Adipocyte (in vitro differentiated cells): ENCODE measurements around the gene PLOD2.

Experiments used
- DNase-seq: peaks from one replicate; pipeline ENCODE4 v3.0.0-alpha.2; 2015; ENCODE audit warnings: low read depth
- H3K27me3 ChIP-seq: replicated peaks from 2 replicates; pipeline ENCODE4 v1.7.0; 2013; ENCODE audit warnings: mild to moderate bottlenecking, low read length, moderate library complexity; ENCODE audit not compliant: control insufficient read depth, insufficient read depth
- H3K36me3 ChIP-seq: 2 replicates; pipeline ENCODE4 v1.7.0; 2013; ENCODE audit warnings: low read length, mild to moderate bottlenecking, moderate library complexity; ENCODE audit not compliant: control insufficient read depth, insufficient read depth, severe bottlenecking
- H3K4me1 ChIP-seq: 2 replicates; pipeline ENCODE4 v1.7.0; 2013; ENCODE audit warnings: mild to moderate bottlenecking, low read length, moderate library complexity; ENCODE audit not compliant: control insufficient read depth, insufficient read depth
- H3K4me3 ChIP-seq: 2 replicates; pipeline ENCODE4 v1.7.0; 2013; ENCODE audit warnings: mild to moderate bottlenecking, low read length, moderate library complexity
- H3K9ac ChIP-seq: 2 replicates; pipeline ENCODE4 v1.7.0; 2013; ENCODE audit warnings: mild to moderate bottlenecking, low read length, moderate library complexity
- H3K9me3 ChIP-seq: 2 replicates; pipeline ENCODE4 v1.7.0; 2013; ENCODE audit warnings: mild to moderate bottlenecking, low read length, moderate library complexity; ENCODE audit not compliant: control insufficient read depth

The PLOD2 gene

DNA sequence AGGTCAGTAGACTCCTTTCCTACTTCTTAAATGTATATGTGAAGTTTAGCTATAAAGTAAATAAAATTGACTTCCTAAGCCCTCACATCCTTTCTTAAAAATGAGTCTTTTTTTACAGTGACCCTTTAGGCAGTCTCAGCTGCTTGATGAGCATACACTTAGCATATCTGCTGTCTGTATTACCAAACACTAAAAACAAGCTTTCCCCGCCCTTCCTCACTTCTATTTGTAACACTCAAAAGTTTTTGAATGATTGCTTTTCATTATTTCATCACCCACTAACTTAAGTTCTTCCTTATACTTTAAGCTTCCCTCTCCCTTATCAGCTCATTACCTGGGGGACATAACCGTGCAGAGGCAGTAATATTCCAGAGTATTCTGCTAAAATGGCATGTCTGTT is 89.4 kb downstream of the PLOD2 start:
- H3K9ac ChIP-seq: peak overlapping the region; percentile 40
- H3K4me3 ChIP-seq: peak overlapping the region; percentile 32
- H3K27me3 ChIP-seq: no peaks in the 10 kb centered on the region
- DNase-seq: no peak
- H3K36me3 ChIP-seq: peaks cover 37% of the 10 kb centered on the region
- H3K9me3 ChIP-seq: no peaks in the 10 kb centered on the region
- H3K4me1 ChIP-seq: peaks cover 40% of the 10 kb centered on the region

DNA sequence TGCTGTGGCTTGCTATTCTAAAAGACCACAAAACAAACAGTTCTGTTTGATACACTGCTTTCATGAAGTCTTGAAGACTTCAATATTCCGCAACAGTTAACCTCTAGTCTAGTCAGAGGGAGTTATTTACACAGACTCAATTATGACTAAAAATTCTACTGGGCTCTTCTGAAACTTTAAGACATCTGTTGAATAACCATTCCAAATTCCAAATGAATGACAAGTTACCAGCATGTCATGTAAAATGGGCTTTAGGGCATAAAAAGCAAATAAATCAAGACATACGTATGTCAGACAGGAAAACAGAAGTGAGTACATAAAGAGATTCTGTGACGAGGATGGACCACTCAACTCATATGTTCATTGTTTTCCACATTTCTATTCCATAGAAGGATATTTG is 93.9 kb downstream of the PLOD2 start:
- no peaks in the 10 kb centered on the region for H3K27me3 ChIP-seq
- peaks cover 39% of the 10 kb centered on the region for H3K4me1 ChIP-seq
- H3K4me3 ChIP-seq: peak overlapping the region; percentile 39
- peak; percentile 80 for DNase-seq
- peak overlapping the region; percentile 50 for H3K9ac ChIP-seq
- no peaks in the 10 kb centered on the region for H3K9me3 ChIP-seq
- H3K36me3 ChIP-seq: peaks cover 28% of the 10 kb centered on the region

DNA sequence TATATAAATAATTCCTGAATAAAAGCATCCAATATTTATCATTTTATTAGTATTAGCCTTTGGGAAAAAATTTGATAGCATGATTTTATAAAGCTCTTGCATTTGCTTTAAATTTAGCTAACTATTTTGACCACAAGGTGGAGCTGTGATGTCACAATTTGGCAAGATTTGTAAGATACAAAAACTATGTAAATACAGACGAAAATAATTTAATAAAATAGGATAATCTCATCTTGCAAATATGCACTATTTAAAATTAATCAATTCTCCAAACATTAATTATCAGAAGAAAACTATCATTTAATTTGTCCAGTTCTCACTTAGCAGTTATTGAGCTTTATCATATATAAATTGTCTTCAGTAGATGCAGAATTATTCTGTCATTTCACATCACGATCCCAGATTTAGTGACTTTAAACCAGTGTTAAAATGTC is 95.4 kb downstream of the PLOD2 start:
- H3K36me3 ChIP-seq: peaks cover 20% of the 10 kb centered on the region
- no peaks in the 10 kb centered on the region for H3K27me3 ChIP-seq
- H3K9ac ChIP-seq: peak overlapping the region; percentile 49
- H3K9me3 ChIP-seq: no peaks in the 10 kb centered on the region
- no peak overlapping the region for H3K4me3 ChIP-seq
- peak; percentile 87 for DNase-seq
- H3K4me1 ChIP-seq: peaks cover 28% of the 10 kb centered on the region

DNA sequence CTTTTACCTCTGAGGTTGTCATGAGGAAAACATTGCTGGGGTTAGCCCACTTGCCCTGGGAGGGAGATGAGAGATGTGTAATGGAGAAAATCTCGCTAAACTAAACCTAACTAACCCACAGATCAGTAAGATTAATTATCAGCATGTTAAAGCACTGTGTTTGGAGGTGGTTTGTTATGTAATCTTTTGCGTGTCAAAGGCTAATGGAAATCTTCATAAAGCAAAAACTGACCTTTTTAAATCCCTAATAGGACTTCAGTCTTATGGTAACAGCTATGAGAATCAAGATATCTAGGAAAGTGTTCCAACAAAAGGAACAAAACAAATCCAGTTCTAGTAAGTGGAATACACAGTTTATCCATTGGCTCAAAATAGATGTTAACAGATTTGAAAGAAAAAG is 102.7 kb downstream of the PLOD2 start:
- no peak overlapping the region for H3K4me3 ChIP-seq
- no peaks in the 10 kb centered on the region for H3K9me3 ChIP-seq
- H3K4me1 ChIP-seq: peaks cover 14% of the 10 kb centered on the region
- H3K9ac ChIP-seq: no peak overlapping the region
- H3K36me3 ChIP-seq: peaks cover 3% of the 10 kb centered on the region
- H3K27me3 ChIP-seq: no peaks in the 10 kb centered on the region
- DNase-seq: no peak

DNA sequence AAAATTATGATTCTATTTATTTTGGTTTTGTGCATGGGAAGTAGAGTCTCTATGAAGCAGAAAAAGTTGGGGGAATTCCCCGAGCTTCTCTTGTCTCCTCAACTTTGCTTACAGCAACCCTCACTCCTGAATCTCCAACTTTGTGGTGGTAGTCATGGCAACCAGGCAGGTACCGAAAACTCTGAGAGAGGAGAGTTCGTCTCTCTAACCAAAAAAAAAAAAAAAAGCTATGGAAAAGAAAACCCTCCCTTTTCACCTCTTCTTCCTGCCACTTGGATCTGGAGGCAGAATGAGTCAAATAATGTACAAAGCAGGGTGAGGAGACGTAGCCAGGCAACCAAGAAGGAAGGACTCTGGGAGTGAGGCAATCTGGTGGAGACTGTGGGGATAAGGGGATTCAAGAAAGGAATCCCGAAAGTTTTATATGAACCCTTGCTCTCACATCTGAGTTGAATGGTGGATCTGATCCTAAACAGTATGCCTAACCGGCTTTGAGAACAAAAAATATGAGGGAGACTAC is 108.1 kb downstream of the PLOD2 start:
- Histone ChIP-seq H3K27me3 (no peaks in the 10 kb centered on the region), H3K4me1 (peaks cover 15% of the 10 kb centered on the region), H3K36me3 (no peaks in the 10 kb centered on the region), H3K4me3 (no peak overlapping the region), H3K9me3 (no peaks in the 10 kb centered on the region), H3K9ac (no peak overlapping the region)
- DNase-seq: peak; percentile 33

DNA sequence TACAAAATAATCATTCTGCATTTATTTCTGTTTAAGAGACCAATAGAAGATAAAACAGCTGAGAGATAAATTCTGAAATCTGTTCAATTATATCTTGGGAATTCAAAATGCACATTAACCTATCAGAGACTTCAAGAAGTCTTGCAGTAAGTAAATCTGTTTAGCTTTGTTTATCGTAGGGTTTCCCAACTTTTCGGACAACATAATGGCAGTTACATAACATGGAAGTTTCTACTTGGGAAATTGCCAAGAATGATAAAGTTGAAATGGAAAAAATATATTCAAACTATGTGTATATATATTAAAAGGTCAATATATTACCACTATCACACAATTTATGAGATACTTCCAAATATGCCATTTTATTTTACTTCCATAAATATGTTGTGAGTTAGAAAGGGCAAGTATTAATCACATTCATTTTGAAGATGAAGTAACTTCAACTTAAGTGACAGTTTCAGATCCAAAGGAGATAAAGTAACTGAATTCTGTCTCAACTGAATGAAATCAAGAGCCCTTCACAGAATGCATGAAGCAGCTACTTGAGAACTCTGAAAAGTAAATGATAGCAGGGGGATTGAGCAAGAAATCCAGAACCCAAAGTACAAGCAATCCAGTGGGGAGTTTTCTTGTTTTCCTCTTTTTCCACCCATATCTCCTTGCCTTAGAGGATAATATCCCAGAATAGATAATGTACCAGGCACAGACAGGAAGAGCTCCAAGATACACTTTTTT is 108.8 kb downstream of the PLOD2 start:
- Histone ChIP-seq H3K9me3 (no peaks in the 10 kb centered on the region), H3K36me3 (no peaks in the 10 kb centered on the region), H3K27me3 (no peaks in the 10 kb centered on the region), H3K4me1 (peaks cover 15% of the 10 kb centered on the region), H3K4me3 (no peak overlapping the region), H3K9ac (no peak overlapping the region)
- peak; percentile 69 for DNase-seq

DNA sequence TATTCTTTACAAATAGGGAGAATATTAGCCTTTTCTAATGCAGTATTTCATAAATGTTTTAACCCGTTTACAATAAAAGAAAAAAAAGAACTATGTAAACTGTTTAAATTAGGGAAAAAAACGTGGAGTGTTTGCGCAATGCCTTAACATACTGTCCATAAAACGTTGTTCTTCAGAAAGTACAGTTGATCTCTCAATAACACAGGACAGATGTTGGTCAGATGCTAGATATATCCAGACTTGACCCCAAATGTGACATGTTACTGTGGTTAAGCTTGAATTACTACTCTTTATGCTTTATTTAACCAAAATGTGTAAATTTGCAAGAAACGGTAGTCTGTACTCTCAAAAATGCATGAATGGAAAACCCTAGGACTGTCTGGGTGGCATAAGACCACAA is 110.3 kb downstream of the PLOD2 start:
- Histone ChIP-seq H3K9me3 (no peaks in the 10 kb centered on the region), H3K4me3 (no peak overlapping the region), H3K27me3 (no peaks in the 10 kb centered on the region), H3K9ac (no peak overlapping the region), H3K4me1 (peaks cover 11% of the 10 kb centered on the region), H3K36me3 (no peaks in the 10 kb centered on the region)
- DNase-seq: peak; percentile 89

DNA sequence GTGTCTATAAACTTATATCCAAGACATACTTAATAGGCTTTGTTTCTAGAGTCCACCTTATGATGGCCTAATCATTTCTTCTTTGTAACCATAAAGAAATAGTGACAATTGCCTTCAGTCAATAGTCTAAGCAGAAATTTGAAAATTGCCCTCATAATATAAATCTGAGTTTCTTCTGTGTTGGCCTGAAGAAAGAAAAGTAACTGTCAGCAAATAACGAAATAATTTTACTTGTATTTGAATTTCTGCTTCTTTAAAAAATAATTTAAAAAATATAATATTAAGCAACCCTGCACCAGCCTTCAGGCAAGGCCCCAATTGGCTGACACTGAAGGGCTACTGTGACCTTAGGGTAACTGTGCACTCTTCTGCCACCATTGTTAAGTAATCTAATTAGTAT is 113.5 kb downstream of the PLOD2 start:
- no peaks in the 10 kb centered on the region for H3K27me3 ChIP-seq
- no peaks in the 10 kb centered on the region for H3K36me3 ChIP-seq
- no peaks in the 10 kb centered on the region for H3K9me3 ChIP-seq
- no peak overlapping the region for H3K9ac ChIP-seq
- peaks cover 7% of the 10 kb centered on the region for H3K4me1 ChIP-seq
- H3K4me3 ChIP-seq: no peak overlapping the region
- DNase-seq: no peak

DNA sequence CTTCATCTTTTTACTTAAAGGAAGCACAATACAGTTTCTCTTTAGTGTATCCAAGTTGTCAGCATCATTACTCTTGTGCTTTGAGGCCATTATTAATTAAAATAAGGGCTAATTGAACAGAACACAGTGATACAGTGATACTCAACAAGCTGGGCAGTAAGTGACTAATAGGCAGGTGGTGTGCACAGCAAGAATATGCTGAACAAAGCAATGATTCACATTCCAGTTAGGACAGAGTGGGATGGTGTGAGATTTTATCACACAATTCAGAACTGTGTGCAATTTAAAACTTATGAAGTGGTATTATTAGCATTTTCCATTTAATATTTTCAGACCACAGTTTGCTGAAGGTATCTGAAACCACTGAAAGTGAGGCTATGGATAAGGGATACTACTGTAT is 116.9 kb downstream of the PLOD2 start:
- Histone ChIP-seq H3K4me1 (no peaks in the 10 kb centered on the region), H3K9me3 (no peaks in the 10 kb centered on the region), H3K9ac (no peak overlapping the region), H3K4me3 (no peak overlapping the region), H3K36me3 (no peaks in the 10 kb centered on the region), H3K27me3 (no peaks in the 10 kb centered on the region)
- no peak for DNase-seq

DNA sequence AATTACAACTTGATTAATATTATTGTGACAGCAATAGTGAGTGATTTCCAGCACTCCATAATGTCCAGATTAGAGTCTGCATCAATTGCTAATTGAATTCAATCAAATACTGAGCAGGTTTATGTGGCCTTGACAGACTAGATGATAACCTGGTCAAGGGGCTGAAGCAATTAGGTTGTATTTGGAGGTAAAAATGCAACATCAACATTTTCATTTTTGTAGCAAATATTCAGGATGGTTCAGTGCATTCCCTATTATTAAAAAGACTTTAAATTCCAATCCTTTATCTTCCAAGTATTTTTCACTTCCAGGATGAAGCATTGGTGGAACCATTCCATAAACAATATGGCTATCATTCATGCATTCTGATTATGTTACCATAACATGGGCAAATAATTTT is 120.4 kb downstream of the PLOD2 start:
- H3K36me3 ChIP-seq: no peaks in the 10 kb centered on the region
- H3K4me3 ChIP-seq: no peak overlapping the region
- no peak overlapping the region for H3K9ac ChIP-seq
- no peak for DNase-seq
- peaks cover 3% of the 10 kb centered on the region for H3K4me1 ChIP-seq
- no peaks in the 10 kb centered on the region for H3K27me3 ChIP-seq
- no peaks in the 10 kb centered on the region for H3K9me3 ChIP-seq

DNA sequence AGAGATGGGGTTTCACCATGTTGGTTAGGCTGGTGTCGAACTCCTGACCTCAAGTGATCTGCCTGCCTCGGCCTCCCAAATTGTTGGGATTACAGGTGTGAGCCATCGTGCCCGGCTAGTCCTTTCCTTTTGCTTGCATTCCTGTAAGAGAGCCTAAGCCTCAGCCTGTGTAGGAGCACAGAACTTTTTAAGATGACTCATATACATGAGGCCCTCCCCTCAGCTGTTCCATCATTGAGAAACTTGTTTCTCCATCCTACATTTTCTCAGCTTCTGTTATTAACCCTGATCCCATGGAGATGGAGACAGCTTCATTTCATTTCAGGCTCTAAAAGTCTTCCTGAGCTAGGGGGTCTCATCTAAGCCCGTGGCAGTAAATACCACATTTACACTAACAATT is 123.3 kb downstream of the PLOD2 start:
- no peak overlapping the region for H3K9ac ChIP-seq
- no peaks in the 10 kb centered on the region for H3K9me3 ChIP-seq
- peak; percentile 49 for DNase-seq
- no peaks in the 10 kb centered on the region for H3K27me3 ChIP-seq
- peaks cover 3% of the 10 kb centered on the region for H3K4me1 ChIP-seq
- no peak overlapping the region for H3K4me3 ChIP-seq
- no peaks in the 10 kb centered on the region for H3K36me3 ChIP-seq

DNA sequence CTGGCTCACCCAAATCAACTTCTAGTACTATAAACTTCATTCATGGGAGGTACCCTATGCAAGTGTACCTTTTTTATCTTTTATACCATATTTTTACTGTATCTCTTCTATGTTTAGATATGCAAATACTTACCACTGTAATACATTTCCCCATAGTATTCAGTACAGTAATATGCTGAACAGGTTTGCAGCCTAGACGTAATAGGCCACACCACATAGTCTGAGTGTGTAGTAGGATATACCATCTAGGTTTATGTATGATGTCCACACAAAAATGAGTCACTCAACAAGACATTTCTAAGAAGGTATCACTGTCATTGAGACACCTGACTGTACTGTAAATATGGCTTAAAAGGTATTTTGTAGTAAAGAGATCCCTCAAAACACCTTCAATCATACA is 124.7 kb downstream of the PLOD2 start:
- no peak overlapping the region for H3K9ac ChIP-seq
- no peaks in the 10 kb centered on the region for H3K9me3 ChIP-seq
- H3K4me1 ChIP-seq: peaks cover 3% of the 10 kb centered on the region
- H3K27me3 ChIP-seq: no peaks in the 10 kb centered on the region
- no peaks in the 10 kb centered on the region for H3K36me3 ChIP-seq
- no peak for DNase-seq
- no peak overlapping the region for H3K4me3 ChIP-seq
